WTC11 (cell line): ENCODE results near the gene RASAL2. TPM values are rescaled to one million over a fixed set of nuclear protein-coding genes. Genes with fewer than 3 reads are reported as not detected.

ENCODE experiments used
- ATAC-seq: fragments of 200-7000 bp; cut with Tn5 transposase; 2 replicates; pipeline ENCODE4 v1.10.0; 2021; ENCODE audit warnings: mild to moderate bottlenecking, moderate library complexity
- CTCF ChIA-PET: fragments of 300-600 bp; sonication (Branson Sonifier 250); formaldehyde crosslinking; loops from one replicate; lab custom pipeline; 2021; ENCODE audit warnings: antibody characterized with exemption; lab: Charles Lee
- POLR2A ChIA-PET: fragments of 350-600 bp; sonication (Branson Sonifier 250); formaldehyde crosslinking; loops from one replicate; lab custom pipeline; 2021; ENCODE audit warnings: antibody characterized with exemption; lab: Charles Lee
- DNase-seq: peaks from one replicate; pipeline ENCODE4 v3.0.0; 2021; ENCODE audit warnings: low spot score
- H3K27ac Mint-ChIP-seq: 2 replicates; pipeline ENCODE4 v1.8.0; 2021; ENCODE audit warnings: mixed read lengths
- H3K27me3 Mint-ChIP-seq: 2 replicates; pipeline ENCODE4 v1.8.0; 2021; ENCODE audit warnings: low read depth, mild to moderate bottlenecking, moderate library complexity, mixed read lengths
- H3K36me3 Mint-ChIP-seq: 2 replicates; pipeline ENCODE4 v1.8.0; 2021; ENCODE audit warnings: mixed read lengths
- H3K4me1 Mint-ChIP-seq: 2 replicates; pipeline ENCODE4 v1.8.0; 2022; ENCODE audit warnings: mixed read lengths
- H3K4me3 Mint-ChIP-seq: 2 replicates; pipeline ENCODE4 v1.8.0; 2021; ENCODE audit warnings: mild to moderate bottlenecking, moderate library complexity, mixed read lengths
- H3K9me3 Mint-ChIP-seq: 2 replicates; pipeline ENCODE4 v1.8.0; 2021; ENCODE audit warnings: mixed read lengths
- ATF1 ChIP-seq: sonication (generic); formaldehyde crosslinking; IDR thresholded peaks from 2 replicates; pipeline ENCODE4 v1.8.1; 2023; ENCODE audit warnings: mild to moderate bottlenecking, moderate library complexity, missing genetic modification reagents
- ETV6 ChIP-seq: sonication (generic); formaldehyde crosslinking; IDR thresholded peaks from 2 replicates; pipeline ENCODE4 v1.8.1; 2022; ENCODE audit warnings: mild to moderate bottlenecking, missing genetic modification reagents
- FOXP1 ChIP-seq: sonication (generic); formaldehyde crosslinking; IDR thresholded peaks from 2 replicates; pipeline ENCODE4 v1.8.0; 2022; ENCODE audit warnings: missing genetic modification reagents, mild to moderate bottlenecking, moderate library complexity, borderline replicate concordance
- KAT7 ChIP-seq: sonication (generic); formaldehyde crosslinking; IDR thresholded peaks from 2 replicates; pipeline ENCODE4 v1.8.1; 2023; ENCODE audit warnings: missing genetic modification reagents, mild to moderate bottlenecking, borderline replicate concordance
- MXD4 ChIP-seq: fragments of 250-450 bp; sonication (Bioruptor Pico); IDR thresholded peaks from 2 replicates; pipeline ENCODE4 v1.8.0; 2021; ENCODE audit warnings: mild to moderate bottlenecking, moderate library complexity, borderline replicate concordance
- NFE2L1 ChIP-seq: sonication (generic); formaldehyde crosslinking; IDR thresholded peaks from 2 replicates; pipeline ENCODE4 v1.8.1; 2023; ENCODE audit warnings: missing genetic modification reagents
- RELA ChIP-seq: sonication (generic); formaldehyde crosslinking; IDR thresholded peaks from 2 replicates; pipeline ENCODE4 v1.8.1; 2022; ENCODE audit warnings: missing genetic modification reagents, mild to moderate bottlenecking, borderline replicate concordance
- SOX15 ChIP-seq: fragments of 250-450 bp; sonication (Bioruptor Pico); IDR thresholded peaks from 2 replicates; pipeline ENCODE4 v1.9.0; 2021; ENCODE audit warnings: mild to moderate bottlenecking
- TEAD4 ChIP-seq: sonication (generic); formaldehyde crosslinking; IDR thresholded peaks from 2 replicates; pipeline ENCODE4 v1.8.0; 2022; ENCODE audit warnings: mild to moderate bottlenecking, missing genetic modification reagents
- TP53 ChIP-seq: sonication (generic); formaldehyde crosslinking; IDR thresholded peaks from 2 replicates; pipeline ENCODE4 v1.8.1; 2023; ENCODE audit warnings: mild to moderate bottlenecking, missing genetic modification reagents
- total RNA-seq: library from RNA; stranded (reverse); gene quantifications from 3 replicates; pipeline ENCODE4 v1.2.3, GENCODE V29; 2021
- TF ChIP-seq, protein P1 (sequence below): sonication (generic); formaldehyde crosslinking; IDR thresholded peaks from 2 replicates; pipeline ENCODE4 v1.8.1; 2023; ENCODE audit warnings: mild to moderate bottlenecking, moderate library complexity, missing genetic modification reagents
- TF ChIP-seq, protein P2 (sequence below): sonication (generic); formaldehyde crosslinking; IDR thresholded peaks from 2 replicates; pipeline ENCODE4 v1.8.1; 2023; ENCODE audit warnings: mild to moderate bottlenecking, missing genetic modification reagents
- TF ChIP-seq, protein P3 (sequence below): sonication (generic); formaldehyde crosslinking; IDR thresholded peaks from 2 replicates; pipeline ENCODE4 v1.8.1; 2022; ENCODE audit warnings: missing genetic modification reagents, borderline replicate concordance
- TF ChIP-seq, protein P4 (sequence below): sonication (generic); formaldehyde crosslinking; conservative IDR thresholded peaks from 2 replicates; pipeline ENCODE4 v1.8.1; 2023; ENCODE audit warnings: mild to moderate bottlenecking, low read depth, missing genetic modification reagents, moderate library complexity
- TF ChIP-seq, protein P5 (sequence below): sonication (generic); formaldehyde crosslinking; IDR thresholded peaks from 2 replicates; pipeline ENCODE4 v1.8.1; 2023; ENCODE audit warnings: mild to moderate bottlenecking, missing genetic modification reagents, borderline replicate concordance
- TF ChIP-seq, protein P6 (sequence below): fragments of 250-450 bp; sonication (Bioruptor Pico); conservative IDR thresholded peaks from 2 replicates; pipeline ENCODE4 v1.9.0; 2021; ENCODE audit warnings: mild to moderate bottlenecking
- TF ChIP-seq, protein P7 (sequence below): sonication (generic); formaldehyde crosslinking; IDR thresholded peaks from 2 replicates; pipeline ENCODE4 v1.8.1; 2022; ENCODE audit warnings: low read depth, mild to moderate bottlenecking, moderate library complexity, missing genetic modification reagents, borderline replicate concordance

Gene RASAL2
- total RNA-seq, 1 experiment from 2014 or later, result 29.5 TPM

DNA sequence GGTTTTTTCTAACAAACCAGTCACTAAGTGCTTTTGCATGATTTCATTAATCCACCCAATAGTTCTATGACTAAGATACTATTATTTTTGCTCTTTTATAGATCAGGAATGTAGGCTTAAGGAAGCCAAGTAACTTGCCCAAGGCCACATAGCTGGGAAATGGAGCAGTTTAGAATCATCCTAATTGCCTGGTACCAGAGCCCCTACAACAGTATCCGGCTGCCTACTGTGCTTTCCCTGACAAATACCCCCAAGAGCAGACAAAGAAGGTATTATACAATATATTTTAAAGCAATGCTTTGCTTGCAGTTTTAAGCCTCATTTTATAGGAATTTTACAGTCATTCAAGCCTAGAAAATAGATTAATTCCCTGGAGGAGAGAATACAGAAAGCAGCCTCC is 45.5 kb upstream of the RASAL2 start:
- Mint-ChIP-seq H3K4me1 (peaks cover 35% of the 10 kb centered on the region), H3K27ac (no peak overlapping the region), H3K27me3 (no peaks in the 10 kb centered on the region), H3K4me3 (no peak overlapping the region), H3K36me3 (no peaks in the 10 kb centered on the region), H3K9me3 (no peaks in the 10 kb centered on the region)
- TF ChIP-seq ATF1 (CRISPR knock-in tag) (no peak), NFE2L1 (no peak), RELA (CRISPR knock-in tag) (no peak), KAT7 (CRISPR knock-in tag) (no peak), MXD4 (CRISPR knock-in tag) (no peak), ETV6 (CRISPR knock-in tag) (no peak), SOX15 (no peak), TP53 (CRISPR knock-in tag) (no peak), TEAD4 (no peak), FOXP1 (CRISPR knock-in tag) (no peak)
- TF ChIP-seq, protein P1, sequence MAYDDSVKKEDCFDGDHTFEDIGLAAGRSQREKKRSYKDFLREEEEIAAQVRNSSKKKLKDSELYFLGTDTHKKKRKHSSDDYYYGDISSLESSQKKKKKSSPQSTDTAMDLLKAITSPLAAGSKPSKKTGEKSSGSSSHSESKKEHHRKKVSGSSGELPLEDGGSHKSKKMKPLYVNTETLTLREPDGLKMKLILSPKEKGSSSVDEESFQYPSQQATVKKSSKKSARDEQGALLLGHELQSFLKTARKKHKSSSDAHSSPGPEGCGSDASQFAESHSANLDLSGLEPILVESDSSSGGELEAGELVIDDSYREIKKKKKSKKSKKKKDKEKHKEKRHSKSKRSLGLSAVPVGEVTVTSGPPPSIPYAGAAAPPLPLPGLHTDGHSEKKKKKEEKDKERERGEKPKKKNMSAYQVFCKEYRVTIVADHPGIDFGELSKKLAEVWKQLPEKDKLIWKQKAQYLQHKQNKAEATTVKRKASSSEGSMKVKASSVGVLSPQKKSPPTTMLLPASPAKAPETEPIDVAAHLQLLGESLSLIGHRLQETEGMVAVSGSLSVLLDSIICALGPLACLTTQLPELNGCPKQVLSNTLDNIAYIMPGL, result no peak
- TF ChIP-seq, protein P2, sequence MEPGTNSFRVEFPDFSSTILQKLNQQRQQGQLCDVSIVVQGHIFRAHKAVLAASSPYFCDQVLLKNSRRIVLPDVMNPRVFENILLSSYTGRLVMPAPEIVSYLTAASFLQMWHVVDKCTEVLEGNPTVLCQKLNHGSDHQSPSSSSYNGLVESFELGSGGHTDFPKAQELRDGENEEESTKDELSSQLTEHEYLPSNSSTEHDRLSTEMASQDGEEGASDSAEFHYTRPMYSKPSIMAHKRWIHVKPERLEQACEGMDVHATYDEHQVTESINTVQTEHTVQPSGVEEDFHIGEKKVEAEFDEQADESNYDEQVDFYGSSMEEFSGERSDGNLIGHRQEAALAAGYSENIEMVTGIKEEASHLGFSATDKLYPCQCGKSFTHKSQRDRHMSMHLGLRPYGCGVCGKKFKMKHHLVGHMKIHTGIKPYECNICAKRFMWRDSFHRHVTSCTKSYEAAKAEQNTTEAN (CRISPR knock-in tag), result no peak
- TF ChIP-seq, protein P3, sequence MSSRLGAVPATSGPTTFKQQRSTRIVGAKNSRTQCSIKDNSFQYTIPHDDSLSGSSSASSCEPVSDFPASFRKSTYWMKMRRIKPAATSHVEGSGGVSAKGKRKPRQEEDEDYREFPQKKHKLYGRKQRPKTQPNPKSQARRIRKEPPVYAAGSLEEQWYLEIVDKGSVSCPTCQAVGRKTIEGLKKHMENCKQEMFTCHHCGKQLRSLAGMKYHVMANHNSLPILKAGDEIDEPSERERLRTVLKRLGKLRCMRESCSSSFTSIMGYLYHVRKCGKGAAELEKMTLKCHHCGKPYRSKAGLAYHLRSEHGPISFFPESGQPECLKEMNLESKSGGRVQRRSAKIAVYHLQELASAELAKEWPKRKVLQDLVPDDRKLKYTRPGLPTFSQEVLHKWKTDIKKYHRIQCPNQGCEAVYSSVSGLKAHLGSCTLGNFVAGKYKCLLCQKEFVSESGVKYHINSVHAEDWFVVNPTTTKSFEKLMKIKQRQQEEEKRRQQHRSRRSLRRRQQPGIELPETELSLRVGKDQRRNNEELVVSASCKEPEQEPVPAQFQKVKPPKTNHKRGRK (CRISPR knock-in tag), result no peak
- TF ChIP-seq, protein P4, sequence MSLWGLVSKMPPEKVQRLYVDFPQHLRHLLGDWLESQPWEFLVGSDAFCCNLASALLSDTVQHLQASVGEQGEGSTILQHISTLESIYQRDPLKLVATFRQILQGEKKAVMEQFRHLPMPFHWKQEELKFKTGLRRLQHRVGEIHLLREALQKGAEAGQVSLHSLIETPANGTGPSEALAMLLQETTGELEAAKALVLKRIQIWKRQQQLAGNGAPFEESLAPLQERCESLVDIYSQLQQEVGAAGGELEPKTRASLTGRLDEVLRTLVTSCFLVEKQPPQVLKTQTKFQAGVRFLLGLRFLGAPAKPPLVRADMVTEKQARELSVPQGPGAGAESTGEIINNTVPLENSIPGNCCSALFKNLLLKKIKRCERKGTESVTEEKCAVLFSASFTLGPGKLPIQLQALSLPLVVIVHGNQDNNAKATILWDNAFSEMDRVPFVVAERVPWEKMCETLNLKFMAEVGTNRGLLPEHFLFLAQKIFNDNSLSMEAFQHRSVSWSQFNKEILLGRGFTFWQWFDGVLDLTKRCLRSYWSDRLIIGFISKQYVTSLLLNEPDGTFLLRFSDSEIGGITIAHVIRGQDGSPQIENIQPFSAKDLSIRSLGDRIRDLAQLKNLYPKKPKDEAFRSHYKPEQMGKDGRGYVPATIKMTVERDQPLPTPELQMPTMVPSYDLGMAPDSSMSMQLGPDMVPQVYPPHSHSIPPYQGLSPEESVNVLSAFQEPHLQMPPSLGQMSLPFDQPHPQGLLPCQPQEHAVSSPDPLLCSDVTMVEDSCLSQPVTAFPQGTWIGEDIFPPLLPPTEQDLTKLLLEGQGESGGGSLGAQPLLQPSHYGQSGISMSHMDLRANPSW (CRISPR knock-in tag), result no peak
- TF ChIP-seq, protein P5, sequence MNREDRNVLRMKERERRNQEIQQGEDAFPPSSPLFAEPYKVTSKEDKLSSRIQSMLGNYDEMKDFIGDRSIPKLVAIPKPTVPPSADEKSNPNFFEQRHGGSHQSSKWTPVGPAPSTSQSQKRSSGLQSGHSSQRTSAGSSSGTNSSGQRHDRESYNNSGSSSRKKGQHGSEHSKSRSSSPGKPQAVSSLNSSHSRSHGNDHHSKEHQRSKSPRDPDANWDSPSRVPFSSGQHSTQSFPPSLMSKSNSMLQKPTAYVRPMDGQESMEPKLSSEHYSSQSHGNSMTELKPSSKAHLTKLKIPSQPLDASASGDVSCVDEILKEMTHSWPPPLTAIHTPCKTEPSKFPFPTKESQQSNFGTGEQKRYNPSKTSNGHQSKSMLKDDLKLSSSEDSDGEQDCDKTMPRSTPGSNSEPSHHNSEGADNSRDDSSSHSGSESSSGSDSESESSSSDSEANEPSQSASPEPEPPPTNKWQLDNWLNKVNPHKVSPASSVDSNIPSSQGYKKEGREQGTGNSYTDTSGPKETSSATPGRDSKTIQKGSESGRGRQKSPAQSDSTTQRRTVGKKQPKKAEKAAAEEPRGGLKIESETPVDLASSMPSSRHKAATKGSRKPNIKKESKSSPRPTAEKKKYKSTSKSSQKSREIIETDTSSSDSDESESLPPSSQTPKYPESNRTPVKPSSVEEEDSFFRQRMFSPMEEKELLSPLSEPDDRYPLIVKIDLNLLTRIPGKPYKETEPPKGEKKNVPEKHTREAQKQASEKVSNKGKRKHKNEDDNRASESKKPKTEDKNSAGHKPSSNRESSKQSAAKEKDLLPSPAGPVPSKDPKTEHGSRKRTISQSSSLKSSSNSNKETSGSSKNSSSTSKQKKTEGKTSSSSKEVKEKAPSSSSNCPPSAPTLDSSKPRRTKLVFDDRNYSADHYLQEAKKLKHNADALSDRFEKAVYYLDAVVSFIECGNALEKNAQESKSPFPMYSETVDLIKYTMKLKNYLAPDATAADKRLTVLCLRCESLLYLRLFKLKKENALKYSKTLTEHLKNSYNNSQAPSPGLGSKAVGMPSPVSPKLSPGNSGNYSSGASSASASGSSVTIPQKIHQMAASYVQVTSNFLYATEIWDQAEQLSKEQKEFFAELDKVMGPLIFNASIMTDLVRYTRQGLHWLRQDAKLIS (CRISPR knock-in tag), result no peak
- TF ChIP-seq, protein P6, sequence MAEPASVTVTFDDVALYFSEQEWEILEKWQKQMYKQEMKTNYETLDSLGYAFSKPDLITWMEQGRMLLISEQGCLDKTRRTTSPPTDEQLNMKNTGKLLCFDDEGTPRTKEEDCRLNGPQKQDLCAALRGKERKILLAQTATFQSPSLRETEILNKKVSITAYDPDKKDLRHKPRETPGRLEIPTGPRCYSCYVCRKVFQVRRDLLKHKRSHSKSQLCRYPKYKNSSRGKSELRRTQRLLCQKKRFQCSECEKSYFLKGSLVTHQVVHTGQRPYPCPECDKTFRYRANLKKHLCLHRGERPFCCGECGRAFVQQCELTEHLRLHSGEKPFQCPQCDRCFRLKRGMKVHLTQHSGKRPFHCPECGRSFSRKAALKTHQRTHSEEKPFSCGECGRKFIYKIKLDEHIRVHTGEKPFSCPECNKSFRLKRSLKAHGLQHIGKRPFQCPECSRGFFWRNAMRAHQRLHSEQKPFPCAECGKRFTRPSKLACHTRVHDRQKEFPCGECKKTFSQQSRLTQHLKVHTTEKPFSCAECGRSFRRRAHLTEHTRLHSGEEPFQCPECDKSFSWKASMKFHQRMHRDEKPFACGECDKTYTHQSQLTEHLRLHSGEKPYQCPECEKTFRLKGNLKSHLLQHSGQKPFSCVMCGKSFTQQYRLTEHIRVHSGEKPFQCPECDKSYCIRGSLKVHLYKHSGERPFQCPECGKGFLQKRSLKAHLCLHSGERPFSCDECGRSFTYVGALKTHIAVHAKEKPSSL (CRISPR knock-in tag), result no peak
- TF ChIP-seq, protein P7, sequence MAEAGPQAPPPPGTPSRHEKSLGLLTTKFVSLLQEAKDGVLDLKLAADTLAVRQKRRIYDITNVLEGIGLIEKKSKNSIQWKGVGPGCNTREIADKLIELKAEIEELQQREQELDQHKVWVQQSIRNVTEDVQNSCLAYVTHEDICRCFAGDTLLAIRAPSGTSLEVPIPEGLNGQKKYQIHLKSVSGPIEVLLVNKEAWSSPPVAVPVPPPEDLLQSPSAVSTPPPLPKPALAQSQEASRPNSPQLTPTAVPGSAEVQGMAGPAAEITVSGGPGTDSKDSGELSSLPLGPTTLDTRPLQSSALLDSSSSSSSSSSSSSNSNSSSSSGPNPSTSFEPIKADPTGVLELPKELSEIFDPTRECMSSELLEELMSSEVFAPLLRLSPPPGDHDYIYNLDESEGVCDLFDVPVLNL (CRISPR knock-in tag), result no peak
- ATAC-seq (no peak), DNase-seq (no peak)
- CTCF ChIA-PET, result interaction anchor here (2.1 to 5.0 kb wide), 3 partner anchors 11 to 16 kb away, joined by 8 to 43 read pairs (median 18); no protein-coding TSS in a partner anchor
- POLR2A ChIA-PET, result no interaction called here
